ENCODE results near the gene RPL10A. TPM values are rescaled to one million over a fixed set of nuclear protein-coding genes. Genes with fewer than 3 reads are reported as not detected.
"Not testable (repeated sequence)": the region's sequence is repeated elsewhere in the genome, so short reads cannot be mapped to it uniquely, and the experiment has no call there.

Gene RPL10A
- total and polyA plus RNA-seq, 4 donors = 834 to 2,391 (median 1,469) TPM

DNA sequence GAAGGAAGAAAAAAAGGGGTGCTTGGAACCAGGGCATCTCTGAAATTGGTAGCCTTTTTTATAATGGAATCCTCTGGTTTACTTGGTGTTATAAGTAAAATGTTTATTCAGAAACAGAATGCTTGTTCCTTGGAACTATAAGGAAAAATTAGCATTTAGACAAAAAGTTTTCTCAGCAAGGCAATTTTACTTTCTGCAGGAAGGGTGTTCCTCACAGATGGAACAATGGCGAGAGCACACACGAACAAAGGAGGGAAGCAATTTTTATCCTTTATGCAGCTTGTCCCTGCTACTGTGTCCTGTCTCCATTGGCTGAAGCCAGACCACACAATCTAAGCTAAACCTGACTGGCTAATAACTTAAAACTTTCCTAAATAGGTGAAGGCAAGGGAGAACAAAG, 38.7 kb upstream of the RPL10A start:
- Histone ChIP-seq H3K4me1 (ENCODE audit: control insufficient read depth in 1 of 2, insufficient read depth in 2 of 2, low read length in 2 of 2) (no peaks in the 10 kb centered on the region), H3K4me3 (ENCODE audit: low read length in 2 of 2) (no peak overlapping the region), H3K27ac (ENCODE audit: low read depth in 1 of 2, low read length in 2 of 2) (no peak overlapping the region), H3K36me3 (ENCODE audit: control insufficient read depth in 1 of 2, insufficient read depth in 2 of 2, low read length in 1 of 2) (peaks cover 0 to 3% of the 10 kb centered on the region in 2 donors), H3K27me3 (ENCODE audit: control insufficient read depth in 1 of 2, insufficient read depth in 2 of 2, low read length in 1 of 2) (no peaks in the 10 kb centered on the region), H3K9me3 (ENCODE audit: control insufficient read depth, low read length) (peaks cover 4% of the 10 kb centered on the region)
- ATAC-seq (ENCODE audit: low FRiP score) (no peak), DNase-seq (no peak)
- intact Hi-C loops (cut with DNase I) = no loop called here
- WGBS, 2 donors = 97 to 98% methylated on average over 2 of the region's 2 CpGs

DNA sequence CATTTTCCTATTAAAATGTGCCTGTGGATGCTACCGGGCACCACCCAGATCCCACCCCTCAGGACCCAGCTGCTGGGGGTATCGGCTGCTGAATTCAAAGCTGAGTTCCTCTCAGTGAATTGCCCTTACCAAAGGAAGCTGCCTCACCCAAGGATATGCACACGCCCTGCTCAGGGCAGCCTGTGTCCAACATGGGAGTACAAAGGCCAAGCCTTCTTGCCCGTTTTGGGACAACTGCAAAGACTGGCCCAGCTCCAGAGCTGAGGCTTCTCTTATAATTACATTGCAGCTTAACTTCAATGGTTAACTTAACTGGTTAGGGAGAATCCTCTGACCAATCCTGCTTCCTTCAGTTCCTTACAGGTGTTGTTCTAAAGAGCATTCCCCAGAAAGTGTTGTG, 35.9 kb upstream of the RPL10A start:
- Histone ChIP-seq H3K36me3 (ENCODE audit: control insufficient read depth in 1 of 2, insufficient read depth in 2 of 2, low read length in 1 of 2) (no peaks in the 10 kb centered on the region), H3K27me3 (ENCODE audit: control insufficient read depth in 1 of 2, insufficient read depth in 2 of 2, low read length in 1 of 2) (no peaks in the 10 kb centered on the region), H3K27ac (ENCODE audit: low read depth in 1 of 2, low read length in 2 of 2) (no peak overlapping the region), H3K4me3 (ENCODE audit: low read length in 2 of 2) (no peak overlapping the region), H3K9me3 (ENCODE audit: control insufficient read depth, low read length) (peaks cover 4% of the 10 kb centered on the region), H3K4me1 (ENCODE audit: control insufficient read depth in 1 of 2, insufficient read depth in 2 of 2, low read length in 2 of 2) (no peaks in the 10 kb centered on the region)
- 65 to 70% methylated on average over 4 of the region's 4 CpGs for WGBS, 2 donors
- ATAC-seq (ENCODE audit: low FRiP score) (no peak), DNase-seq (no peak)
- intact Hi-C loops (cut with DNase I) = no loop called here

DNA sequence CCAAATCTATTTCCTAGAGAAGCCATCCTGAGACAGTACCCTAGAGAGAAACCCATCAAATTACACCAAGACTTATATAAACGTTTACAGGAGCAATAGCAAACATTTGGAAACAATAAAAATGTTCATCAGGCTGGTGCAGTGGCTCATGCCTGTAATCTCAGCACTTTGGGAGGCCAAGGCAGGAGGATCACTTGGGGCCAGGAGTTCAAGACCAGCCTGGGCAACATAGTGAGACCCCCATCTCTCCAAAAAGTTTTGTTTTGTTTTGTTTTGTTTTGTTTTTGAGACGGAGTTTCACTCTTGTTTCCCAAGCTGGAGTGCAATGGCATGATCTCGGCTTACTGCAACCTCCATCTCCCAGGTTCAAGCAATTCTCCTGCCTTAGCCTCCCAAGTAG, 35.5 kb upstream of the RPL10A start:
- H3K36me3 ChIP-seq (ENCODE audit: control insufficient read depth in 1 of 2, insufficient read depth in 2 of 2, low read length in 1 of 2); intact Hi-C loops (cut with DNase I); H3K4me3 ChIP-seq (ENCODE audit: low read length in 2 of 2); DNase-seq; H3K27ac ChIP-seq (ENCODE audit: low read depth in 1 of 2, low read length in 2 of 2); H3K9me3 ChIP-seq (ENCODE audit: control insufficient read depth, low read length); H3K4me1 ChIP-seq (ENCODE audit: control insufficient read depth in 1 of 2, insufficient read depth in 2 of 2, low read length in 2 of 2); ATAC-seq (ENCODE audit: low FRiP score); H3K27me3 ChIP-seq (ENCODE audit: control insufficient read depth in 1 of 2, insufficient read depth in 2 of 2, low read length in 1 of 2): not testable (repeated sequence)
- 69 to 71% methylated on average over 3 of the region's 3 CpGs for WGBS, 2 donors

DNA sequence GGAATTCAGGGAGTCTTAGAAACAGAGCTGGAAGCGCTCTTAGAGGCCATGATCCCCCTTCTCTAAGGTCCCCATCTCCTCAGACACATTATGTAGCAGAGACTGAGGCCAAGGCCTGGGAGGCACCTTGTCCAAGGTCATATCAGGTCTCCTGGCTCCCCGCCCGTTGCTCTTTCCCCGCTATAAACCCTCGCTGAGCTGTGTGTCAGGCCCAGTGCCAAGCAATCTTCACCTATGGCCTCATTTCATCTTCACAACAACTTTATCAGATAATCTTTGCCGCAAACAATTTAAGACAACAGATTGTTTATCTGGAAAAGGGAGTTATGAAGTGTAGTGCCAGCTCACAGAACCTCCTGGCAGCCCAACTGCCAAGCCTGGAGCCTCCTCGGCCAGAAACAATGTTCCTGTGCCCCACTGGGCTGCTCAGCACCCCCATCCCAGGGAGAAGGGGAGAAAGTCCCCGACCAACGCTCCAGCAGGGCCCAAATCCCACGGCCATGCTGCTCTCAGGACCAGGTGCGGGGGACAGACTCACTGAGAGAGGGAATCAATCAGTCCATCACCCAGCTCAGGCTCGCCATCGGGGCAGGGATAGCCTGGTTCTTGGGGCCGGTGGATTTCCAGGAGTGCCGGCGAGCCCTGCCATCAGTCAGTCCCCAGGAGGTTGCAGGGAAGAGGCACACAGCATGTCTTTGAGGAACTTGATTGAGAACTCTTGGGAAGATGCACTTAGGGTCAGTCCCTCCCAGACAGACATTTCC, 32.9 kb upstream of the RPL10A start:
- H3K4me1 ChIP-seq (ENCODE audit: control insufficient read depth in 1 of 2, insufficient read depth in 2 of 2, low read length in 2 of 2) = no peaks in the 10 kb centered on the region
- no peaks in the 10 kb centered on the region for H3K9me3 ChIP-seq (ENCODE audit: control insufficient read depth, low read length)
- no peaks in the 10 kb centered on the region for H3K36me3 ChIP-seq (ENCODE audit: control insufficient read depth in 1 of 2, insufficient read depth in 2 of 2, low read length in 1 of 2)
- intact Hi-C loops (cut with DNase I) = no loop called here
- ATAC-seq (ENCODE audit: low FRiP score) (no peak), DNase-seq (no peak)
- no peak overlapping the region for H3K27ac ChIP-seq (ENCODE audit: low read depth in 1 of 2, low read length in 2 of 2)
- H3K27me3 ChIP-seq (ENCODE audit: control insufficient read depth in 1 of 2, insufficient read depth in 2 of 2, low read length in 1 of 2) = no peaks in the 10 kb centered on the region
- WGBS, 2 donors = 63 to 67% methylated on average over 16 of the region's 16 CpGs
- H3K4me3 ChIP-seq (ENCODE audit: low read length in 2 of 2) = no peak overlapping the region

DNA sequence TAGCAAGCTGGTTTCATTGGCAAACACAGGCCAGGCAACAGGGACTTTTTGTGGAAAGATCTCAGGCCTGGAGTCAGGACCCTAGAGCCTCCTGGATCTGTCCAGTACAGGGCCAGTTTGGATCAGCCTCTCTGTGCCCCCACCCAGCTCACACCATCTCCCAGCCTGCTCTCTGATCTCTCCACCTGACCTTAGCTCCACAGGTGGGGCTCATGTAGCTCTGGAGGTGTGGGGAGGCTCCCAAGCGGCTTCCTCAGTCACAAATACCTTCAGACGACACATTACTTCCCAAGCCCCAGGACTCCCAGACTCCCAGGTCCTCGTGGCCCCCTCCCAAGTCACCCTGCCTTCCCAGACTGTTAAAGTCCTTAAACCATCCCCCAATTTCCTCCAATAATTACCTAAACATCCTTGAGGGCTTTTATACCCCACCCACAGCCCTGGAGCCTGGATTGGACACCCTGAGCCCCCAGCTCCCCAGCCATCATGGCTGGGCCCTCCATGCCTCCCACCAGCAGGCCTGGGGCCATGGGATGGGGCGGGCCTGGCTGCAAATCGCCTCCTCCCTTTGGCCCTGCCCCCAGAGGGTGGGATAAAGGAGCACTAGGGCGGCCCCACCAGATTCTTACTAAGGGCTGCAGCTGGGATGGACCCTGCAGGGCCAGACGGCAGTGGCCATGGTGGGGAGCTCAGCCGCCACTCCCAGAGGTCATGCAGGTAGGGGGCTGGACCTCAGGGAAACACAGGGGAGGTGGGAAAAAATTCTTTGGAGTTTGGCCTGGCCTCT, 31.9 kb upstream of the RPL10A start:
- Histone ChIP-seq H3K4me3 (ENCODE audit: low read length in 2 of 2) (no peak overlapping the region), H3K27ac (ENCODE audit: low read depth in 1 of 2, low read length in 2 of 2) (no peak overlapping the region), H3K9me3 (ENCODE audit: control insufficient read depth, low read length) (no peaks in the 10 kb centered on the region), H3K27me3 (ENCODE audit: control insufficient read depth in 1 of 2, insufficient read depth in 2 of 2, low read length in 1 of 2) (no peaks in the 10 kb centered on the region), H3K36me3 (ENCODE audit: control insufficient read depth in 1 of 2, insufficient read depth in 2 of 2, low read length in 1 of 2) (no peaks in the 10 kb centered on the region), H3K4me1 (ENCODE audit: control insufficient read depth in 1 of 2, insufficient read depth in 2 of 2, low read length in 2 of 2) (no peaks in the 10 kb centered on the region)
- intact Hi-C loops (cut with DNase I) = no loop called here
- no peak for ATAC-seq (ENCODE audit: low FRiP score)
- 91 to 92% methylated on average over 8 of the region's 8 CpGs for WGBS, 2 donors
- no peak for DNase-seq

DNA sequence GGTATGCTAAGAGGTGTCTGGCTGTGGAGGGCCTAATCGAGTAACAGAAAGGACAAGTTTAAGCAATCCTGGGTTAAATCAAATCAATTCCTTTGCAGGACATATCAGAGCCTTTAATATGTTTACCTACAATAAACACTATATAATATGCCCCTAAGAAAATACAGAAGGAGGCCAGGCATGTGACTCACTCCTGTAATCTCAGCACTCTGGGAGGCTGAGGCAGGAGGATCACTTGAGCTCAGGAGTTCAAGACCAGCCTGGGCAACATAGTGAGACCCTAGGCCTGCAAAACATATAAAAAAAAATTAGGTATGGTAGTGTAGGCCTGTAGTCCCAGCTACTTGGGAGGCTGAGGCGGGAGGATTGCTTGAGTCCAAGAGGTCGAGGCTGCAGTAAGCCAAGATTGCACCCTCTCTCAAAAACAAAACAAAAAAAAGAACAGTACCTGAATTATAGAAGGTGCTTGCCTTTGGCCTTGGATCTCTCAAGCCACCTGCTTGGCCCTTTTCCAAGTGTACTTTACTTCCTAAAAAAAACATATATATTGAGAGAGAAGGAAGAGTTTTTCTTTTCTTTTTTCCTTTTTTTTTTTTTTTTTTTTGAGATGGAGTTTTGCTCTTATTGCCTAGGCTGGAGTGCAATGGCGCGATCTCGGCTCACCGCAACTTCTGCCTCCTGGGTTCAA, 29.7 kb upstream of the RPL10A start:
- 97% methylated on average over 7 of the region's 7 CpGs for WGBS, 2 donors
- H3K4me3 ChIP-seq (ENCODE audit: low read length in 2 of 2); ATAC-seq (ENCODE audit: low FRiP score); H3K4me1 ChIP-seq (ENCODE audit: control insufficient read depth in 1 of 2, insufficient read depth in 2 of 2, low read length in 2 of 2); H3K36me3 ChIP-seq (ENCODE audit: control insufficient read depth in 1 of 2, insufficient read depth in 2 of 2, low read length in 1 of 2); intact Hi-C loops (cut with DNase I); DNase-seq; H3K27me3 ChIP-seq (ENCODE audit: control insufficient read depth in 1 of 2, insufficient read depth in 2 of 2, low read length in 1 of 2); H3K9me3 ChIP-seq (ENCODE audit: control insufficient read depth, low read length); H3K27ac ChIP-seq (ENCODE audit: low read depth in 1 of 2, low read length in 2 of 2): not testable (repeated sequence)

DNA sequence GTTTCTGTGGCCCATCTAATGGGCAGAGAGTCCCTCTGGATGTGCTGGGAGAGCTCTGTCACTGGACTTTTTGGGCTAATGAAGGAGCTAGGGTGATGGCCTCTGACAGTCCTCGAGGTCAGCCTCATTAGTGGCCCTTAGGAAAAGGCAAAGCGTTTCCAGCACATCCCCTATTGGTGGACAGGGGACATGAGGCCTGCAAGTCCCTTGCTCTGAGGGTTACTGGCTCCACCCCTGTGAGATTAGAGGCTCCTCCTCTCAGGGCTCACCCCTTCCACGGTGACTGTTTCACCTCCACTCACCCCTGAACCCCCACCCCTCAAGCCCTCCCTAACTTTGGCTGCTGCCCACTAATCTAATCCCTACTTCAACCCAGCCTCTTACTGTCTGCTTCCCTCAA, 28.9 kb upstream of the RPL10A start:
- DNase-seq = no peak
- H3K27me3 ChIP-seq (ENCODE audit: control insufficient read depth in 1 of 2, insufficient read depth in 2 of 2, low read length in 1 of 2) = no peaks in the 10 kb centered on the region
- WGBS, 2 donors = 42 to 45% methylated on average over 3 of the region's 3 CpGs
- H3K36me3 ChIP-seq (ENCODE audit: control insufficient read depth in 1 of 2, insufficient read depth in 2 of 2, low read length in 1 of 2) = no peaks in the 10 kb centered on the region
- H3K4me3 ChIP-seq (ENCODE audit: low read length in 2 of 2) = no peak overlapping the region
- H3K27ac ChIP-seq (ENCODE audit: low read depth in 1 of 2, low read length in 2 of 2) = no peak overlapping the region
- ATAC-seq (ENCODE audit: low FRiP score) = no peak
- no peaks in the 10 kb centered on the region for H3K9me3 ChIP-seq (ENCODE audit: control insufficient read depth, low read length)
- H3K4me1 ChIP-seq (ENCODE audit: control insufficient read depth in 1 of 2, insufficient read depth in 2 of 2, low read length in 2 of 2) = no peaks in the 10 kb centered on the region
- intact Hi-C loops (cut with DNase I) = no loop called here

DNA sequence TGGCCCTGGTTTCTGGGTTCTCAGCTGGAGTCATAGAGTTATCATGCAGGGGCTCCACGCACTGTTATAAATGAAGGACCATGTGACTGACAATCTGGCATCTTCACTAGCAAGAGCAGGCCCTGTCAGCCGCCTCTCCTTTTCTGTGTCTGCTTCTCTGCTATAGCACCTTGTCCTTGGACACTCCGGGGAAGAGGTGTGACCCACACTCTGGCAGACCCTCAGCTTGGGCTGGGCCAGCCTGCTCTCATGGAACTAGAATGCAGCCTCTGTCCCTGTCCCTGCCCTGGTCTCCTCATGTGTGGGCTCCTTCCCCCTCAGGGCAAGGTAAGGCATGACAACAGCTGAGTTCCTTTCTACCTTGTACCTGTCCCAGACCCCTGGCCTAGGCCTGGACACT, 27.0 kb upstream of the RPL10A start:
- no peaks in the 10 kb centered on the region for H3K27me3 ChIP-seq (ENCODE audit: control insufficient read depth in 1 of 2, insufficient read depth in 2 of 2, low read length in 1 of 2)
- intact Hi-C loops (cut with DNase I) = no loop called here
- H3K4me1 ChIP-seq (ENCODE audit: control insufficient read depth in 1 of 2, insufficient read depth in 2 of 2, low read length in 2 of 2) = no peaks in the 10 kb centered on the region
- no peak for ATAC-seq (ENCODE audit: low FRiP score)
- no peak for DNase-seq
- no peaks in the 10 kb centered on the region for H3K36me3 ChIP-seq (ENCODE audit: control insufficient read depth in 1 of 2, insufficient read depth in 2 of 2, low read length in 1 of 2)
- H3K4me3 ChIP-seq (ENCODE audit: low read length in 2 of 2) = no peak overlapping the region
- no peaks in the 10 kb centered on the region for H3K9me3 ChIP-seq (ENCODE audit: control insufficient read depth, low read length)
- 91 to 92% methylated on average over 3 of the region's 3 CpGs for WGBS, 2 donors
- H3K27ac ChIP-seq (ENCODE audit: low read depth in 1 of 2, low read length in 2 of 2) = no peak overlapping the region
